HepG2 (cell line): ENCODE measurements around the gene PPM1F. TPM values are rescaled to one million over a fixed set of nuclear protein-coding genes. Genes with fewer than 3 reads are reported as not detected.

Source experiments
- ATAC-seq: fragments of 200-7000 bp; cut with Tn5 transposase; 3 replicates; pipeline ENCODE4 v1.9.1; 2020; ENCODE audit warnings: mild to moderate bottlenecking, moderate library complexity
- BruUV-seq: library from RNA; stranded (reverse); fragments of 400-500 nt; replicated peaks from 2 replicates; lab custom pipeline; 2021; lab: Mats Ljungman, UMichigan
- CTCF ChIA-PET: fragments of 300-600 bp; formaldehyde crosslinking; extraction: SDS; loops from one replicate; lab custom pipeline; 2021; ENCODE audit warnings: low total read pairs, inconsistent platforms, low intra/inter-chr PET ratio; lab: Yijun Ruan, JAX
- POLR2A ChIA-PET: fragments of 350-600 bp; sonication (Branson Sonifier 250); formaldehyde crosslinking; loops from one replicate; lab custom pipeline; 2020; ENCODE audit warnings: antibody characterized with exemption, inconsistent platforms; lab: Yijun Ruan, JAX
- DNase-seq: peaks from one replicate; pipeline ENCODE4 v3.0.0-alpha.2; 2015; ENCODE audit warnings: low spot score
- FAIRE-seq: peaks from 3 replicates; lab custom pipeline; 2011; peaks lifted over from hg19 to GRCh38; lab: Jason Lieb, UNC
- H2AFZ ChIP-seq: one replicate; pipeline ENCODE4 v1.6.1; 2011; ENCODE audit warnings: low read length, inconsistent platforms
- H3K27ac ChIP-seq: fragments of 300-600 bp; 3 replicates; pipeline ENCODE4 v1.8.0; 2011; ENCODE audit warnings: mixed run types, mild to moderate bottlenecking, mixed read lengths, low read length, inconsistent platforms; ENCODE audit not compliant: insufficient read depth; ENCODE audit errors: extremely low read length
- H3K27me3 ChIP-seq, 2 experiments: fragments of 200-600 bp in 1 of 2; 2 replicates in 1 of 2; 3 replicates in 1 of 2; pipeline versions ENCODE4 v1.6.0 to v1.8.0; 2011; ENCODE audit warnings: low read length in 2 of 2, mild to moderate bottlenecking in 2 of 2, moderate library complexity in 2 of 2, inconsistent platforms in 1 of 2; ENCODE audit not compliant: insufficient read depth in 2 of 2, control insufficient read depth in 1 of 2
- H3K36me3 ChIP-seq, 2 experiments: fragments of 200-600 bp in 1 of 2; replicated peaks in 1 of 2; 2 replicates in 1 of 2; 3 replicates in 1 of 2; pipeline versions ENCODE4 v1.5.1 to v1.8.0; 2011; ENCODE audit warnings: low read length in 2 of 2, inconsistent platforms in 1 of 2; ENCODE audit not compliant: insufficient read depth in 2 of 2, control insufficient read depth in 1 of 2
- H3K4me1 ChIP-seq: 2 replicates; pipeline ENCODE4 v1.5.1; 2012; ENCODE audit warnings: low read length, inconsistent platforms; ENCODE audit not compliant: insufficient read depth
- H3K4me2 ChIP-seq: 2 replicates; pipeline ENCODE4 v1.6.0; 2011; ENCODE audit warnings: low read depth, low read length, inconsistent platforms
- H3K4me3 ChIP-seq, 3 experiments: fragments of 200-600 bp in 1 of 3; sonication (generic), shearing (Covaris generic) in 1 of 3; replicated peaks in 1 of 3; 2 replicates each; pipeline ENCODE4 v1.5.1; 2011 to 2016; ENCODE audit warnings: low read length in 3 of 3, inconsistent platforms in 2 of 3, low read depth in 2 of 3, mild to moderate bottlenecking in 2 of 3, control low read depth in 1 of 3, mixed read lengths in 1 of 3; ENCODE audit not compliant: insufficient read depth in 1 of 3
- H3K79me2 ChIP-seq: one replicate; pipeline ENCODE4 v1.6.1; 2011; ENCODE audit warnings: low read length, inconsistent platforms; ENCODE audit not compliant: insufficient read depth
- H3K9ac ChIP-seq: 2 replicates; pipeline ENCODE4 v1.6.0; 2011; ENCODE audit warnings: mild to moderate bottlenecking, low read depth, low read length, inconsistent platforms; ENCODE audit not compliant: insufficient read depth
- H3K9me3 ChIP-seq: 2 replicates; pipeline ENCODE4 v1.5.1; 2012; ENCODE audit warnings: mild to moderate bottlenecking, low read length
- H4K20me1 ChIP-seq: 2 replicates; pipeline ENCODE4 v1.6.0; 2011; ENCODE audit warnings: inconsistent platforms, mild to moderate bottlenecking, low read length, moderate library complexity; ENCODE audit not compliant: insufficient read depth
- MAFG ChIP-seq: sonication (generic); formaldehyde crosslinking; IDR thresholded peaks from 2 replicates; pipeline ENCODE4 v1.5.1; 2020; ENCODE audit warnings: mild to moderate bottlenecking, missing genetic modification reagents
- PRPF4 ChIP-seq: fragments of 200-400 bp; formaldehyde crosslinking; IDR thresholded peaks from 2 replicates; pipeline ENCODE4 v1.6.1; 2016; ENCODE audit warnings: low read length, low read depth; ENCODE audit not compliant: poor library complexity, severe bottlenecking
- SIN3B ChIP-seq: fragments of 150-350 bp; IDR thresholded peaks from 2 replicates; pipeline ENCODE4 v1.6.1; 2014; ENCODE audit warnings: low read length
- ZNF780A ChIP-seq: sonication (generic); formaldehyde crosslinking; IDR thresholded peaks from 2 replicates; pipeline ENCODE4 v1.8.0; 2022; ENCODE audit warnings: mild to moderate bottlenecking, missing genetic modification reagents, moderate library complexity
- WGBS: methylation state at CpG from one replicate; pipeline ENCODE4 v1.1.6; 2017; ENCODE audit warnings: low lambda C conversion rate; 5-methylcytosine and 5-hydroxymethylcytosine counted together
- in situ Hi-C: cut with HindIII; loops from 2 replicates; pipeline ENCODE4 v1.10.0; 2017; ENCODE audit warnings: low pct_unique_long_range_greater_than_20kb; ENCODE audit not compliant: extremely low pct_ligation_motif_present
- intact Hi-C: fragments of 100-400 bp; cut with micrococcal nuclease; formaldehyde crosslinking; loops from one replicate; pipeline ENCODE4 v1.10.0; 2022; ENCODE audit not compliant: unreplicated experiment
- polyA plus RNA-seq, 8 experiments: library from polyadenylated mRNA; depleted of rRNA in 3 of 8; stranded (reverse) in 7 of 8; unstranded in 1 of 8; fragments of >200 nt; fragmentation: Illumina TruSeq in 4 of 8; extraction: Trizol in 4 of 8; gene quantifications; 2 replicates each; pipeline versions ENCODE4 v1.2.1 to v1.2.3, GENCODE V29; 2011 to 2016; ENCODE audit warnings: low read depth in 4 of 8, missing spikeins in 1 of 8, mixed read lengths in 1 of 8; ENCODE audit not compliant: insufficient read depth in 1 of 8
- total RNA-seq, 5 experiments: library from RNA; depleted of rRNA; stranded (reverse); fragments of >200 nt; fragmentation: Illumina TruSeq; extraction: Trizol; gene quantifications; 2 replicates each; pipeline ENCODE4 v1.2.3, GENCODE V29; 2016; ENCODE audit warnings: low read depth in 1 of 5
- TF ChIP-seq, protein P1 (sequence below): sonication (generic); formaldehyde crosslinking; IDR thresholded peaks from 2 replicates; pipeline ENCODE4 v1.4.0; 2020; ENCODE audit warnings: mild to moderate bottlenecking, missing genetic modification reagents

PPM1F gene
- total and polyA plus RNA-seq, 2 of the 13 experiments (the other 11 are each of a cell fraction or from before 2014, with no cell fraction given) = 11.0 to 19.6 TPM

- BruUV-seq = no TSS peak
- Histone ChIP-seq H4K20me1 (no peaks in the 10 kb centered on the region), H3K36me3 (no peaks in the 10 kb centered on the region), H3K4me1 (peaks cover 5% of the 10 kb centered on the region; the same call in 1 of the 2 replicates), H3K27me3 (peaks cover 1 to 32% of the 10 kb centered on the region in 2 experiments; a peak in 3 of 5 replicates), H3K4me3 (no peak overlapping the region), H3K27ac (no peak overlapping the region), H3K4me2 (no peak overlapping the region), H3K79me2 (no peaks in the 10 kb centered on the region), H3K9ac (no peak overlapping the region), H2AFZ (no peak overlapping the region), H3K9me3 (no peaks in the 10 kb centered on the region)
- CTCF ChIA-PET = no interaction called here
- in situ Hi-C loops = no loop called here
- DNase-seq = no peak
- no peak for TF ChIP-seq SIN3B
- no peak for TF ChIP-seq PRPF4
- no peak for TF ChIP-seq ZNF780A
- TF ChIP-seq MAFG (CRISPR knock-in tag) = no peak
- TF ChIP-seq, protein P1, sequence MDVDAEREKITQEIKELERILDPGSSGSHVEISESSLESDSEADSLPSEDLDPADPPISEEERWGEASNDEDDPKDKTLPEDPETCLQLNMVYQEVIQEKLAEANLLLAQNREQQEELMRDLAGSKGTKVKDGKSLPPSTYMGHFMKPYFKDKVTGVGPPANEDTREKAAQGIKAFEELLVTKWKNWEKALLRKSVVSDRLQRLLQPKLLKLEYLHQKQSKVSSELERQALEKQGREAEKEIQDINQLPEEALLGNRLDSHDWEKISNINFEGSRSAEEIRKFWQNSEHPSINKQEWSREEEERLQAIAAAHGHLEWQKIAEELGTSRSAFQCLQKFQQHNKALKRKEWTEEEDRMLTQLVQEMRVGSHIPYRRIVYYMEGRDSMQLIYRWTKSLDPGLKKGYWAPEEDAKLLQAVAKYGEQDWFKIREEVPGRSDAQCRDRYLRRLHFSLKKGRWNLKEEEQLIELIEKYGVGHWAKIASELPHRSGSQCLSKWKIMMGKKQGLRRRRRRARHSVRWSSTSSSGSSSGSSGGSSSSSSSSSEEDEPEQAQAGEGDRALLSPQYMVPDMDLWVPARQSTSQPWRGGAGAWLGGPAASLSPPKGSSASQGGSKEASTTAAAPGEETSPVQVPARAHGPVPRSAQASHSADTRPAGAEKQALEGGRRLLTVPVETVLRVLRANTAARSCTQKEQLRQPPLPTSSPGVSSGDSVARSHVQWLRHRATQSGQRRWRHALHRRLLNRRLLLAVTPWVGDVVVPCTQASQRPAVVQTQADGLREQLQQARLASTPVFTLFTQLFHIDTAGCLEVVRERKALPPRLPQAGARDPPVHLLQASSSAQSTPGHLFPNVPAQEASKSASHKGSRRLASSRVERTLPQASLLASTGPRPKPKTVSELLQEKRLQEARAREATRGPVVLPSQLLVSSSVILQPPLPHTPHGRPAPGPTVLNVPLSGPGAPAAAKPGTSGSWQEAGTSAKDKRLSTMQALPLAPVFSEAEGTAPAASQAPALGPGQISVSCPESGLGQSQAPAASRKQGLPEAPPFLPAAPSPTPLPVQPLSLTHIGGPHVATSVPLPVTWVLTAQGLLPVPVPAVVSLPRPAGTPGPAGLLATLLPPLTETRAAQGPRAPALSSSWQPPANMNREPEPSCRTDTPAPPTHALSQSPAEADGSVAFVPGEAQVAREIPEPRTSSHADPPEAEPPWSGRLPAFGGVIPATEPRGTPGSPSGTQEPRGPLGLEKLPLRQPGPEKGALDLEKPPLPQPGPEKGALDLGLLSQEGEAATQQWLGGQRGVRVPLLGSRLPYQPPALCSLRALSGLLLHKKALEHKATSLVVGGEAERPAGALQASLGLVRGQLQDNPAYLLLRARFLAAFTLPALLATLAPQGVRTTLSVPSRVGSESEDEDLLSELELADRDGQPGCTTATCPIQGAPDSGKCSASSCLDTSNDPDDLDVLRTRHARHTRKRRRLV = no peak
- FAIRE-seq = no peak
- WGBS = 41% methylated on average over 5 of the region's 5 CpGs
- intact Hi-C loops = no loop called here
- ATAC-seq = no peak
- POLR2A ChIA-PET = no interaction called here
Measured at GRCh38 chr22:21996175-21996720, 43.6 kb upstream of the PPM1F start.
